Measurements from ENCODE around the gene SNAPC2.
A peak's percentile ranks its signal among the peaks of the same experiment; 100 is the strongest.

SNAPC2 gene

GRCh38 chr19:7919610-7920518 is at the start of gene SNAPC2:
TSS of gene SNAPC2 (plus strand) at chr19:7920338. CDS start at chr19:7920367, 29 bp downstream.
- peak; percentile 90 for DNase-seq (ENCODE audit: low read depth)

- no peak for DNase-seq (ENCODE audit: low read depth)
Measured at GRCh38 chr19:7870571-7871436, 49.3 kb upstream of the SNAPC2 start.

- DNase-seq (ENCODE audit: low read depth): peak; percentile 49
Measured at GRCh38 chr19:7871437-7872305, 48.5 kb upstream of the SNAPC2 start.

- DNase-seq (ENCODE audit: low read depth): no peak
Measured at GRCh38 chr19:7872306-7873204, 47.6 kb upstream of the SNAPC2 start.

- no peak for DNase-seq (ENCODE audit: low read depth)
Measured at GRCh38 chr19:7873304-7874075, 46.6 kb upstream of the SNAPC2 start.

GRCh38 chr19:7874076-7874896 is 45.9 kb upstream of the SNAPC2 start, which contains the start of gene PRR36:
TSS of gene PRR36 (minus strand) at chr19:7874390. CDS start at chr19:7873689, 701 bp downstream.
- no peak for DNase-seq (ENCODE audit: low read depth)

GRCh38 chr19:7874897-7875273 is 45.3 kb upstream of the SNAPC2 start:
- DNase-seq (ENCODE audit: low read depth): no peak

- no peak for DNase-seq (ENCODE audit: low read depth)
Measured at GRCh38 chr19:7877249-7877836, 42.8 kb upstream of the SNAPC2 start.

- DNase-seq (ENCODE audit: low read depth): no peak
Measured at GRCh38 chr19:7879111-7879807, 40.9 kb upstream of the SNAPC2 start.

- DNase-seq (ENCODE audit: low read depth): no peak
Measured at GRCh38 chr19:7879836-7880235, 40.3 kb upstream of the SNAPC2 start.

GRCh38 chr19:7881910-7882309 is 38.2 kb upstream of the SNAPC2 start:
- DNase-seq (ENCODE audit: low read depth): no peak

- DNase-seq (ENCODE audit: low read depth): no peak
Measured at GRCh38 chr19:7883105-7883504, 37.0 kb upstream of the SNAPC2 start.

- DNase-seq (ENCODE audit: low read depth): no peak
Measured at GRCh38 chr19:7883796-7884570, 36.2 kb upstream of the SNAPC2 start.

- DNase-seq (ENCODE audit: low read depth): no peak
Measured at GRCh38 chr19:7885818-7886217, 34.3 kb upstream of the SNAPC2 start.

- no peak for DNase-seq (ENCODE audit: low read depth)
Measured at GRCh38 chr19:7887408-7888144, 32.6 kb upstream of the SNAPC2 start.

GRCh38 chr19:7888145-7888825 is 31.9 kb upstream of the SNAPC2 start, which contains the start of gene LRRC8E:
TSS of gene LRRC8E (plus strand) at chr19:7888510. CDS start at chr19:7895604, 7,094 bp downstream.
- DNase-seq (ENCODE audit: low read depth): no peak
